GM12878 (cell line): Measurements from ENCODE around the gene KIRREL1. TPM values are rescaled to one million over a fixed set of nuclear protein-coding genes. Genes with fewer than 3 reads are reported as not detected.
A peak's percentile ranks its signal among the peaks of the same experiment; 100 is the strongest.

Experiments used
- ATAC-seq: fragments of 200-7000 bp; cut with Tn5 transposase; 3 replicates; pipeline ENCODE4 v1.9.1; 2020; ENCODE audit warnings: mild to moderate bottlenecking, moderate library complexity
- BruUV-seq: library from RNA; stranded (reverse); fragments of 400-500 nt; replicated peaks from 2 replicates; lab custom pipeline; 2021; lab: Mats Ljungman, UMichigan
- CTCF ChIA-PET: fragments of 300-600 bp; sonication (Branson Sonifier 250); formaldehyde crosslinking; extraction: SDS; loops from one replicate; lab custom pipeline; 2021; ENCODE audit warnings: inconsistent platforms; lab: Yijun Ruan, JAX
- POLR2A ChIA-PET: fragments of 350-600 bp; formaldehyde crosslinking; extraction: SDS; loops from one replicate; lab custom pipeline; 2021; ENCODE audit warnings: inconsistent platforms; lab: Charles Lee
- RAD21 ChIA-PET: fragments of 300-600 bp; sonication (Branson Sonifier 250); formaldehyde crosslinking; loops from one replicate; lab custom pipeline; 2023; ENCODE audit warnings: antibody characterized with exemption; ENCODE audit not compliant: unreplicated experiment; lab: Charles Lee
- SMC1A ChIA-PET: fragments of 300-600 bp; sonication (Branson Sonifier 250); formaldehyde crosslinking; loops from one replicate; lab custom pipeline; 2023; ENCODE audit not compliant: unreplicated experiment, uncharacterized antibody; lab: Charles Lee
- DNase-seq: peaks from one replicate; pipeline ENCODE4 v3.0.0-alpha.2; 2011; ENCODE audit warnings: low read depth, low spot score
- FAIRE-seq: peaks from 3 replicates; lab custom pipeline; 2011; peaks lifted over from hg19 to GRCh38; lab: Jason Lieb, UNC
- H2AFZ ChIP-seq: 2 replicates; pipeline ENCODE4 v1.6.0; 2011; ENCODE audit warnings: low read depth, low read length, control low read depth; ENCODE audit not compliant: control insufficient read depth
- H3K27ac ChIP-seq: 2 replicates; pipeline ENCODE4 v1.5.1; 2011; ENCODE audit warnings: control low read depth; ENCODE audit not compliant: control insufficient read depth, insufficient read depth
- H3K27me3 ChIP-seq, 2 experiments: replicated peaks in 1 of 2; 2 replicates each; pipeline versions ENCODE4 v1.6.0 to v1.6.1; 2011; ENCODE audit warnings: low read length in 1 of 2; ENCODE audit not compliant: control insufficient read depth in 2 of 2, insufficient read depth in 2 of 2
- H3K36me3 ChIP-seq, 2 experiments: 2 replicates each; pipeline ENCODE4 v1.5.1; 2011; ENCODE audit warnings: low read length in 1 of 2; ENCODE audit not compliant: control insufficient read depth in 2 of 2, insufficient read depth in 2 of 2
- H3K4me1 ChIP-seq: 2 replicates; pipeline ENCODE4 v1.6.1; 2011; ENCODE audit warnings: mild to moderate bottlenecking, low read length, moderate library complexity, mixed read lengths; ENCODE audit not compliant: control insufficient read depth, insufficient read depth
- H3K4me2 ChIP-seq: 2 replicates; pipeline ENCODE4 v1.6.0; 2011; ENCODE audit warnings: control low read depth; ENCODE audit not compliant: control insufficient read depth, insufficient read depth
- H3K4me3 ChIP-seq: fragments of 200-600 bp; sonication (generic); 2 replicates; pipeline ENCODE4 v1.5.1; 2016
- H3K79me2 ChIP-seq: 2 replicates; pipeline ENCODE4 v1.6.0; 2011; ENCODE audit warnings: low read length; ENCODE audit not compliant: control insufficient read depth, insufficient read depth
- H3K9ac ChIP-seq: 2 replicates; pipeline ENCODE4 v1.8.0; 2011; ENCODE audit warnings: low read length, control low read depth, mixed read lengths; ENCODE audit not compliant: control insufficient read depth, insufficient read depth
- H3K9me3 ChIP-seq: replicated peaks from 3 replicates; pipeline ENCODE4 v1.5.1; 2011; ENCODE audit warnings: mild to moderate bottlenecking, low read length; ENCODE audit not compliant: control insufficient read depth, insufficient read depth
- H4K20me1 ChIP-seq: 2 replicates; pipeline ENCODE4 v1.6.0; 2011; ENCODE audit not compliant: control insufficient read depth, insufficient read depth
- CREB1 ChIP-seq: IDR thresholded peaks from 2 replicates; pipeline ENCODE4 v1.6.1; 2012; ENCODE audit warnings: low read depth, mild to moderate bottlenecking, inconsistent platforms
- EED ChIP-seq: sonication (generic); IDR thresholded peaks from 2 replicates; pipeline ENCODE4 v1.6.1; 2016; ENCODE audit warnings: antibody characterized with exemption, low read depth
- IKZF1 ChIP-seq: fragments of 450-650 bp; conservative IDR thresholded peaks from 2 replicates; pipeline ENCODE4 v1.6.1; 2017; ENCODE audit warnings: antibody characterized with exemption, mild to moderate bottlenecking
- NRF1 ChIP-seq: conservative IDR thresholded peaks from 2 replicates; pipeline ENCODE4 v1.6.1; 2011; ENCODE audit warnings: mild to moderate bottlenecking, low read depth, low read length, improper control_type of control experiment
- WGBS: methylation state at CpG from one replicate; pipeline ENCODE4 v1.1.6; 2016; ENCODE audit warnings: low lambda C conversion rate; ENCODE audit not compliant: insufficient replicate concordance, insufficient coverage; ENCODE audit errors: missing lambda C conversion rate; 5-methylcytosine and 5-hydroxymethylcytosine counted together
- in situ Hi-C: fragments of 300-500 bp; cut with MboI; formaldehyde crosslinking; loops from 9 replicates; pipeline ENCODE4 v1.14.3; 2018; ENCODE audit warnings: mixed read lengths
- intact Hi-C: fragments of 100-400 bp; cut with micrococcal nuclease; formaldehyde crosslinking; loops from one replicate; pipeline ENCODE4 v1.14.2; 2022; ENCODE audit not compliant: unreplicated experiment
- polyA plus RNA-seq, 11 experiments: library from polyadenylated mRNA; depleted of rRNA in 4 of 11; unstranded in 6 of 11; stranded (reverse) in 5 of 11; fragments of >200 nt; fragmentation: Nextera tagmentation in 4 of 11; fragmentation: Illumina TruSeq in 1 of 11; extraction: Ambion mirVana in 4 of 11; extraction: Trizol in 1 of 11; gene quantifications; 1 replicate in 1 of 11; 2 replicates in 10 of 11; pipeline versions ENCODE4 v1.2.1 to v1.2.3, GENCODE V29; 2011 to 2016; ENCODE audit warnings: inconsistent platforms in 2 of 11, missing spikeins in 2 of 11, low read depth in 1 of 11
- total RNA-seq, 4 experiments: library from RNA; depleted of rRNA in 3 of 4; stranded (reverse); fragments of >200 nt in 3 of 4; fragmentation: Illumina TruSeq in 1 of 4; extraction: Trizol in 1 of 4; gene quantifications; 2 replicates each; pipeline versions ENCODE4 v1.2.1 to v1.2.3, GENCODE V29; 2013 to 2021
- TF ChIP-seq, protein P1 (sequence below): fragments of 450-650 bp; formaldehyde crosslinking; IDR thresholded peaks from 2 replicates; pipeline ENCODE4 v1.4.0; 2022; ENCODE audit warnings: mild to moderate bottlenecking, moderate library complexity

The KIRREL1 gene
- total and polyA plus RNA-seq, 10 of the 15 experiments (the other 5 are each of a cell fraction or from before 2014, with no cell fraction given): 0.15 TPM; not detected in 9

DNA sequence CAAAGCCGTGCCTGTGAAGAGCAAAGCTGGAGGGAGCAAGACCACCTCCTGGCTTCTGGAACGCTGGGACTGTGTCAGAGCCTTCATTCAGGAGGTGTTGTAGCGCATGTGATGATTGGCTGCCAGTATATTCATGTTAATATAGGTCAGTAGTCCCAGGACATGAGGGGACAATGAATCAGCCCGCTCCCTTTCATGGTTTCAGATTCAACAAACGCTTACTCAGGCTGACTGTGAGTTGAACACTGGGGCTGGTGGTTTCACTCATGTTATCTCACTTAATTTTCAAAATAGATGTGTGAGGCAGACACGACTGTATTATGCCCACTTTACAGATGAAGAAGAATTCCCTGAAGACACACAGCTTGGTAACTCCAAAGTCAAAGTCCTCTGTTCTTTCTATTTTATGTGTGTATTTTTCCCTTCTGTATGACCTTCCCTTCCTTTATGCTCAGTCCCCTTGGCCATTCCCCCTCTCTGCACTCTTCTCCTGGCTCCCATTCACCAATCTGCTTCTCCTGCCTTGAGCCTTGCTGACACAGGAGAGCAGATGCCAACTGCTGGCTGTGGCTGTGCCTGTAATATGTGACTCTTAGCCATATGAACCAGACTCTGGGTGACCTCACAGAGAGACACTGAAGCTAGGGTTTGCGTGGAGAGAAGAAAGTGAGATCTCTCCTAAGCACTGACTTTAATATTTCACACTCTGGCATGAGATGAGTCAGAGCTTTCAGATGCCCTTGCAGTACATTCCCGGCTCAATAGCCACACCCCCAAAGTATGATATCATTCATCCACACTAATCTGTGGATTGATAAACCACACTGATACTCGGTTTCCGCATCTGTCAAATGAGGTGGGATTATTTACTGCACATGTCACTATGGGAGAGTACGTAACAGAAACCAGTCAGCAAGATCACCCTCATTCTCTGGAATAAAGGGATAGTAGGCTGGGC, 31.4 kb upstream of the KIRREL1 start:
- ChIA-PET CTCF (interaction anchor here (0.7 to 7.2 kb wide), 10 partner anchors 10 to 242 kb away, joined by 3 to 90 read pairs (median 4); no protein-coding TSS in a partner anchor), POLR2A (no interaction called here), RAD21 (interaction anchor here (0.7 to 3.3 kb wide), 3 partner anchors 160 to 382 kb away, joined by 3 to 18 read pairs (median 4); no protein-coding TSS in a partner anchor), SMC1A (interaction anchor here (0.8 to 3.2 kb wide), 6 partner anchors 20 to 163 kb away, joined by 3 to 17 read pairs (median 5); no protein-coding TSS in a partner anchor)
- Histone ChIP-seq H4K20me1 (no peaks in the 10 kb centered on the region), H3K79me2 (no peaks in the 10 kb centered on the region), H3K27me3 (peaks cover 6 to 13% of the 10 kb centered on the region in 2 experiments; a peak in 3 of 4 replicates), H3K4me1 (peaks cover 6% of the 10 kb centered on the region), H3K4me2 (no peak overlapping the region), H3K27ac (no peak overlapping the region), H3K9me3 (no peaks in the 10 kb centered on the region), H3K9ac (no peak overlapping the region), H3K4me3 (no peak overlapping the region), H3K36me3 (no peaks in the 10 kb centered on the region), H2AFZ (no peak overlapping the region)
- under 1% methylated on average over 11 of the region's 11 CpGs for WGBS
- FAIRE-seq (no peak), DNase-seq (no peak), ATAC-seq (peak; percentile 76)
- TF ChIP-seq EED: peak; percentile 39; the same call in 1 of the 2 replicates
- TF ChIP-seq NRF1: no peak
- 0 out of 2 replicates have a peak, but pooled peaks have one; percentile 7 for TF ChIP-seq CREB1
- TF ChIP-seq, protein P1, sequence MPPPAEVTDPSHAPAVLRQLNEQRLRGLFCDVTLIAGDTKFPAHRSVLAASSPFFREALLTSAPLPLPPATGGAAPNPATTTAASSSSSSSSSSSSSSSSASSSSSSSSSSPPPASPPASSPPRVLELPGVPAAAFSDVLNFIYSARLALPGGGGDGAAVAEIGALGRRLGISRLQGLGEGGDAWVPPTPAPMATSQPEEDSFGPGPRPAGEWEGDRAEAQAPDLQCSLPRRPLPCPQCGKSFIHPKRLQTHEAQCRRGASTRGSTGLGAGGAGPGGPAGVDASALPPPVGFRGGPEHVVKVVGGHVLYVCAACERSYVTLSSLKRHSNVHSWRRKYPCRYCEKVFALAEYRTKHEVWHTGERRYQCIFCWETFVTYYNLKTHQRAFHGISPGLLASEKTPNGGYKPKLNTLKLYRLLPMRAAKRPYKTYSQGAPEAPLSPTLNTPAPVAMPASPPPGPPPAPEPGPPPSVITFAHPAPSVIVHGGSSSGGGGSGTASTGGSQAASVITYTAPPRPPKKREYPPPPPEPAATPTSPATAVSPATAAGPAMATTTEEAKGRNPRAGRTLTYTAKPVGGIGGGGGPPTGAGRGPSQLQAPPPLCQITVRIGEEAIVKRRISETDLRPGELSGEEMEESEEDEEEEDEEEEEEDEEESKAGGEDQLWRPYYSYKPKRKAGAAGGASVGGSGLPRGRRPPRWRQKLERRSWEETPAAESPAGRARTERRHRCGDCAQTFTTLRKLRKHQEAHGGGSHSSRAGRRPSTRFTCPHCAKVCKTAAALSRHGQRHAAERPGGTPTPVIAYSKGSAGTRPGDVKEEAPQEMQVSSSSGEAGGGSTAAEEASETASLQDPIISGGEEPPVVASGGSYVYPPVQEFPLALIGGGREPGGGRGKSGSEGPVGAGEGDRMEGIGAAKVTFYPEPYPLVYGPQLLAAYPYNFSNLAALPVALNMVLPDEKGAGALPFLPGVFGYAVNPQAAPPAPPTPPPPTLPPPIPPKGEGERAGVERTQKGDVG (CRISPR knock-in tag): no peak
- 0 out of 2 replicates have a peak, but pooled peaks have one; percentile 17 for TF ChIP-seq IKZF1
- in situ Hi-C loops (loop anchor here (5.0 kb wide), 1 partner anchor 160 kb away; no protein-coding TSS in a partner anchor), intact Hi-C loops (loop anchor here (2.0 kb wide), 1 partner anchor 163 kb away; no protein-coding TSS in a partner anchor)
- BruUV-seq: no TSS peak
